PC-9 (cell line): ENCODE data around the gene APLN. TPM values are rescaled to one million over a fixed set of nuclear protein-coding genes. Genes with fewer than 3 reads are reported as not detected.

Source experiments
- BruUV-seq: library from RNA; stranded (reverse); fragments of 400-500 nt; replicated peaks from 2 replicates; lab custom pipeline; 2021; lab: Mats Ljungman, UMichigan
- CTCF ChIA-PET: fragments of 300-600 bp; sonication (Branson Sonifier 250); formaldehyde crosslinking; loops from one replicate; lab custom pipeline; 2022; ENCODE audit warnings: antibody characterized with exemption; lab: Charles Lee
- POLR2A ChIA-PET: fragments of 300-600 bp; sonication (Branson Sonifier 250); formaldehyde crosslinking; loops from one replicate; lab custom pipeline; 2022; ENCODE audit warnings: antibody characterized with exemption; ENCODE audit not compliant: unreplicated experiment; lab: Charles Lee
- DNase-seq, 2 experiments: peaks; one replicate each; pipeline versions ENCODE4 v3.0.0 to v3.0.0-alpha.2; 2015 to 2022; ENCODE audit warnings: mixed read lengths in 1 of 2
- H2AFZ ChIP-seq: fragments of 200-600 bp; sonication (generic); 2 replicates; pipeline ENCODE4 v1.8.1; 2017; ENCODE audit warnings: antibody characterized with exemption
- H3F3A ChIP-seq: fragments of 200-600 bp; sonication (generic); 2 replicates; pipeline ENCODE4 v1.8.1; 2017; ENCODE audit warnings: antibody characterized with exemption, mild to moderate bottlenecking, low read depth; ENCODE audit not compliant: insufficient read depth
- H3K27ac ChIP-seq: fragments of 200-600 bp; sonication (generic); 2 replicates; pipeline ENCODE4 v1.6.1; 2016; ENCODE audit warnings: mixed run types
- H3K27me3 ChIP-seq: fragments of 200-600 bp; sonication (generic); 2 replicates; pipeline ENCODE4 v1.6.1; 2016; ENCODE audit warnings: low read depth, mixed run types; ENCODE audit not compliant: insufficient read depth
- H3K36me3 ChIP-seq: fragments of 200-600 bp; sonication (generic); 2 replicates; pipeline ENCODE4 v1.6.1; 2016; ENCODE audit warnings: low read depth, mixed run types
- H3K4me1 ChIP-seq: fragments of 200-600 bp; sonication (generic); replicated peaks from 2 replicates; pipeline ENCODE4 v1.6.1; 2016; ENCODE audit warnings: mixed run types; ENCODE audit not compliant: insufficient read depth
- H3K4me2 ChIP-seq: fragments of 200-600 bp; sonication (generic); 2 replicates; pipeline ENCODE4 v1.6.1; 2017; ENCODE audit warnings: mixed run types
- H3K4me3 ChIP-seq: fragments of 200-600 bp; sonication (generic); 2 replicates; pipeline ENCODE4 v1.6.1; 2016; ENCODE audit warnings: mixed run types
- H3K79me2 ChIP-seq: fragments of 200-600 bp; sonication (generic); 2 replicates; pipeline ENCODE4 v1.6.1; 2017; ENCODE audit warnings: low read depth, mixed run types
- H3K9me2 ChIP-seq: fragments of 200-600 bp; sonication (generic); 2 replicates; pipeline ENCODE4 v1.8.1; 2017; ENCODE audit warnings: mild to moderate bottlenecking; ENCODE audit not compliant: insufficient read depth
- H3K9me3 ChIP-seq: fragments of 200-600 bp; sonication (generic); 2 replicates; pipeline ENCODE4 v1.8.1; 2016; ENCODE audit warnings: low read depth; ENCODE audit not compliant: insufficient read depth
- H4K20me1 ChIP-seq: fragments of 200-600 bp; sonication (generic); 2 replicates; pipeline ENCODE4 v1.8.1; 2017; ENCODE audit not compliant: insufficient read depth
- CTCF ChIP-seq: fragments of 200-600 bp; sonication (generic); conservative IDR thresholded peaks from 2 replicates; pipeline ENCODE4 v1.6.1; 2017; ENCODE audit warnings: mixed run types, antibody characterized with exemption, mild to moderate bottlenecking, moderate library complexity
- EZH2 ChIP-seq: fragments of 200-600 bp; sonication (generic); IDR thresholded peaks from 2 replicates; pipeline ENCODE4 v1.8.0; 2017; ENCODE audit warnings: antibody characterized with exemption, low read depth
- intact Hi-C: fragments of 100-400 bp; cut with micrococcal nuclease; formaldehyde crosslinking; loops from one replicate; pipeline ENCODE4 v1.10.0; 2022; ENCODE audit not compliant: unreplicated experiment
- total RNA-seq: library from RNA; stranded (reverse); gene quantifications from 2 replicates; pipeline ENCODE4 v1.2.3, GENCODE V29; 2021

APLN gene
- total RNA-seq, 1 experiment from 2014 or later: 0.13 TPM

GRCh38 chrX:129653181-129653970 lies 1.4 kb downstream of the APLN start:
- peaks cover 46% of the 10 kb centered on the region for H3K27me3 ChIP-seq
- H3K79me2 ChIP-seq: no peaks in the 10 kb centered on the region
- H3K36me3 ChIP-seq: no peaks in the 10 kb centered on the region
- H3K9me2 ChIP-seq: no peaks in the 10 kb centered on the region
- no peak overlapping the region for H3K27ac ChIP-seq
- H3K9me3 ChIP-seq: no peaks in the 10 kb centered on the region
- H3K4me1 ChIP-seq: peaks cover 9% of the 10 kb centered on the region; the same call in 1 of the 2 replicates
- ChIA-PET POLR2A (no interaction called here), CTCF (interaction anchor here (2.5 kb wide), 1 partner anchor 73 kb away, joined by 7 read pairs; no protein-coding TSS in a partner anchor)
- no peak overlapping the region for H2AFZ ChIP-seq
- intact Hi-C loops: no loop called here
- DNase-seq: no peak
- H3K4me3 ChIP-seq: no peak overlapping the region; the same call in 1 of the 2 replicates
- peaks cover 5% of the 10 kb centered on the region for H4K20me1 ChIP-seq
- H3K4me2 ChIP-seq: peak overlapping the region; percentile 95
- no peaks in the 10 kb centered on the region for H3F3A ChIP-seq
- TF ChIP-seq EZH2: no peak
- no peak for TF ChIP-seq CTCF
- BruUV-seq: no TSS peak

- Histone ChIP-seq H3K4me3 (no peak overlapping the region), H3K9me3 (no peaks in the 10 kb centered on the region), H4K20me1 (peaks cover 5% of the 10 kb centered on the region), H3K9me2 (no peaks in the 10 kb centered on the region), H3K79me2 (no peaks in the 10 kb centered on the region), H3F3A (no peaks in the 10 kb centered on the region), H3K27ac (no peak overlapping the region), H3K36me3 (no peaks in the 10 kb centered on the region), H2AFZ (no peak overlapping the region), H3K4me1 (peaks cover 9% of the 10 kb centered on the region; the same call in 1 of the 2 replicates), H3K4me2 (no peak overlapping the region), H3K27me3 (peaks cover 46% of the 10 kb centered on the region)
- no TSS peak for BruUV-seq
- DNase-seq: no peak
- POLR2A ChIA-PET: no interaction called here
- TF ChIP-seq CTCF (no peak), EZH2 (no peak)
- intact Hi-C loops: no loop called here
- CTCF ChIA-PET: no interaction called here
These were observed 2.1 kb downstream of the APLN start for GRCh38 chrX:129652565-129653169.

- CTCF ChIA-PET: no interaction called here
- H3K9me2 ChIP-seq: no peaks in the 10 kb centered on the region
- BruUV-seq: no TSS peak
- peaks cover 9% of the 10 kb centered on the region; the same call in 1 of the 2 replicates for H3K4me1 ChIP-seq
- no peaks in the 10 kb centered on the region for H3F3A ChIP-seq
- H3K9me3 ChIP-seq: no peaks in the 10 kb centered on the region
- no peak overlapping the region for H3K4me2 ChIP-seq
- no peaks in the 10 kb centered on the region for H3K36me3 ChIP-seq
- no peak for TF ChIP-seq CTCF
- TF ChIP-seq EZH2: no peak
- no peak overlapping the region for H2AFZ ChIP-seq
- DNase-seq: no peak
- H3K27me3 ChIP-seq: peaks cover 46% of the 10 kb centered on the region
- H3K4me3 ChIP-seq: no peak overlapping the region
- no peak overlapping the region for H3K27ac ChIP-seq
- H3K79me2 ChIP-seq: no peaks in the 10 kb centered on the region
- H4K20me1 ChIP-seq: peaks cover 5% of the 10 kb centered on the region
- intact Hi-C loops: no loop called here
- POLR2A ChIA-PET: no interaction called here
These were observed 2.8 kb downstream of the APLN start for GRCh38 chrX:129651756-129652564.
